ENCODE data around the gene TRIM54. TPM values are rescaled to one million over a fixed set of nuclear protein-coding genes. Genes with fewer than 3 reads are reported as not detected.

TRIM54 gene
- total and polyA plus RNA-seq, 9 of the 15 experiments (the other 6 are each of a cell fraction or from before 2014, with no cell fraction given): not detected

DNA sequence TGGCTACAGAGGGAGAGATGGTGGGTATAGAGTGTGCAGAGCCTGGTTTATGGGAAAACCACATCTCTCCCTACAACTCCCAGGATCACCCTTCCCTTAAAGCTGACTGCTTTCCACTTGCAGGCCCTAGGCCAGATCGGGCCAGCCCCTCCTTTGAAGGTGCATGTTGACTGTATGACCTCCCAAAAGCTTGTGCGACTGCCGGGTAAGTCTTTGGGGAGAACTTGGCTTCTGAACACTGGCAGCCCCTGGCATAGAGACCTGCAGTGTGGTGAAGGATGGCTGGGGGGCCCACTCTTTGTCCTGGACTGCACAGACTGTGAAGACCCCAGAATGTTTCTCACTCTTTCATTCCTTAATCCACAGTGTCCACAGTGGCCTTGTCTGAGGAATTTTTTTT, 45.6 kb upstream of the TRIM54 start (continued):
- TF ChIP-seq, protein P1, sequence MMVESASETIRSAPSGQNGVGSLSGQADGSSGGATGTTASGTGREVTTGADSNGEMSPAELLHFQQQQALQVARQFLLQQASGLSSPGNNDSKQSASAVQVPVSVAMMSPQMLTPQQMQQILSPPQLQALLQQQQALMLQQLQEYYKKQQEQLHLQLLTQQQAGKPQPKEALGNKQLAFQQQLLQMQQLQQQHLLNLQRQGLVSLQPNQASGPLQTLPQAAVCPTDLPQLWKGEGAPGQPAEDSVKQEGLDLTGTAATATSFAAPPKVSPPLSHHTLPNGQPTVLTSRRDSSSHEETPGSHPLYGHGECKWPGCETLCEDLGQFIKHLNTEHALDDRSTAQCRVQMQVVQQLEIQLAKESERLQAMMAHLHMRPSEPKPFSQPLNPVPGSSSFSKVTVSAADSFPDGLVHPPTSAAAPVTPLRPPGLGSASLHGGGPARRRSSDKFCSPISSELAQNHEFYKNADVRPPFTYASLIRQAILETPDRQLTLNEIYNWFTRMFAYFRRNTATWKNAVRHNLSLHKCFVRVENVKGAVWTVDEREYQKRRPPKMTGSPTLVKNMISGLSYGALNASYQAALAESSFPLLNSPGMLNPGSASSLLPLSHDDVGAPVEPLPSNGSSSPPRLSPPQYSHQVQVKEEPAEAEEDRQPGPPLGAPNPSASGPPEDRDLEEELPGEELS (CRISPR knock-in tag; IDR thresholded peaks at IDR 0.05; ENCODE audit: borderline replicate concordance): no peak
- TF ChIP-seq STAG1 (CRISPR knock-in tag; IDR thresholded peaks at IDR 0.05; ENCODE audit: borderline replicate concordance) (no peak), RAD51 (IDR thresholded peaks at IDR 0.05; ENCODE audit: borderline replicate concordance, low read depth) (no peak), ZNF778 (CRISPR knock-in tag; IDR thresholded peaks at IDR 0.05) (no peak), PHF21A (IDR thresholded peaks at IDR 0.05; ENCODE audit: borderline replicate concordance, low read depth) (no peak)
- TF ChIP-seq, protein P2, sequence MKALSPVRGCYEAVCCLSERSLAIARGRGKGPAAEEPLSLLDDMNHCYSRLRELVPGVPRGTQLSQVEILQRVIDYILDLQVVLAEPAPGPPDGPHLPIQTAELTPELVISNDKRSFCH (CRISPR knock-in tag; IDR thresholded peaks at IDR 0.05): no peak
- TF ChIP-seq, protein P2 (tag; IDR thresholded peaks at IDR 0.05): no peak
- TF ChIP-seq, protein P3, sequence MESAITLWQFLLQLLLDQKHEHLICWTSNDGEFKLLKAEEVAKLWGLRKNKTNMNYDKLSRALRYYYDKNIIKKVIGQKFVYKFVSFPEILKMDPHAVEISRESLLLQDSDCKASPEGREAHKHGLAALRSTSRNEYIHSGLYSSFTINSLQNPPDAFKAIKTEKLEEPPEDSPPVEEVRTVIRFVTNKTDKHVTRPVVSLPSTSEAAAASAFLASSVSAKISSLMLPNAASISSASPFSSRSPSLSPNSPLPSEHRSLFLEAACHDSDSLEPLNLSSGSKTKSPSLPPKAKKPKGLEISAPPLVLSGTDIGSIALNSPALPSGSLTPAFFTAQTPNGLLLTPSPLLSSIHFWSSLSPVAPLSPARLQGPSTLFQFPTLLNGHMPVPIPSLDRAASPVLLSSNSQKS (CRISPR knock-in tag; IDR thresholded peaks at IDR 0.05): no peak
- TF ChIP-seq, protein P4, sequence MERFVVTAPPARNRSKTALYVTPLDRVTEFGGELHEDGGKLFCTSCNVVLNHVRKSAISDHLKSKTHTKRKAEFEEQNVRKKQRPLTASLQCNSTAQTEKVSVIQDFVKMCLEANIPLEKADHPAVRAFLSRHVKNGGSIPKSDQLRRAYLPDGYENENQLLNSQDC (CRISPR knock-in tag; IDR thresholded peaks at IDR 0.05): no peak
